Mesenteric fat pad (tissue), 1 donor: ENCODE data around the gene NLRP13. TPM values are rescaled to one million over a fixed set of nuclear protein-coding genes. Genes with fewer than 3 reads are reported as not detected.

Experiments
- DNase-seq: peaks from one replicate; pipeline ENCODE4 v3.0.0-alpha.2; 2020; ENCODE audit warnings: low spot score
- total RNA-seq: library from RNA; stranded (reverse); fragmentation: NEBNext Ultra II Directional; extraction: Animal tissue kit (Norgen Biotek cat#: 25700); gene quantifications from one replicate; pipeline ENCODE4 v1.2.1, GENCODE V29; 2021
- donor health status: DM: yes; HTN: yes; CAD: no.

NLRP13 gene
- total RNA-seq, 1 donor from 2014 or later, result not detected

DNA sequence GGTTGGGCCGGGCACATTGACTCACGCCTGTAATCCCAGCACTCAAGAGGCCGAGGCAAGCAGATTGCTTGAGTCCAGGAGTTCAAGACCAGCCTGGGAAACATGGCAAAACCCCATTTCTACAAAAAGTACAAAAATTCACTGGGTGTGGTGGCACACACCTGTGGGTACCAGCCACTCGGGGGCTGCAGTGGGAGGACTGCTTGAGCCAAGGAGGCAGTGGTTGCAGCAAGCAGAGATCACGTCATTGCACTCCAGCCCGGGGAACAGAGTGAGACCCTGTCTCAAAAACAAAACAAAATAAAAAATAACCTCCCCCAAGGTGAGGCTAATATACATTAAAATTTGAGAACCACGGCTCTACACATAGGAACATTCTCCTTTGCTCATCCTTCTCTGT, 24.9 kb downstream of the NLRP13 start:
- peak; percentile 51 for DNase-seq

DNA sequence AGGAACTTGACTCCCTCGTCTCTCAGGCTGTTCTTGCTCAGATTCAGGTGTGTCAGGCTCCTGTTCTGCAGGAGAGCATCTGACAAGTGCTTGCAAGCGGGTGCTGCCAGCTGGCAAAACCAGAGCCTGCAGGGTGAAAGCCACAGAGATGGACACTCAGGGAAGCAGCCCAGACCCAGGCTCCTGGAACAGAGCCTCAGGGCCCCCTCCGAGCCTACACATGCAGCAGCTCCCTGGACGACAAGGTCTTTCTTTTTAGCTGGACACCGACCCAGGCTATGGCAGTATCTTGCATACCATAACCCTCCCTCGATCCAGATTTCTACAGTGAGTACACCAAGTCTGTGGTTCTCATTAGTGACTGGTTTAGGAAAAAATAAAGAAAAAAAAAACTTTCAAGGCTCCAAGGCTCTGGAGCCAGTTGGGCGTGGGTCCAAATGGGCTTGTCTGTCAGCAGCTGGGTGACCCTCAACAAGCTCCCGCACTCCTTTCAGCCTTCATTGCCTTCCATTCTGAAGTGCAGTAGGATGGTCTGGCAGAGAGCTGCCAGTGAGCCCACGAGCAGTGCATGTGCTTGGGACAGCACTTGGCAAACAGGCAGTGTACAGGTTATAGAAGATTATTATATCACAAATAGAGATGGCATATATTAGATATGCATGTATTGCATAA, 29.9 kb downstream of the NLRP13 start:
- DNase-seq, result peak; percentile 59

DNA sequence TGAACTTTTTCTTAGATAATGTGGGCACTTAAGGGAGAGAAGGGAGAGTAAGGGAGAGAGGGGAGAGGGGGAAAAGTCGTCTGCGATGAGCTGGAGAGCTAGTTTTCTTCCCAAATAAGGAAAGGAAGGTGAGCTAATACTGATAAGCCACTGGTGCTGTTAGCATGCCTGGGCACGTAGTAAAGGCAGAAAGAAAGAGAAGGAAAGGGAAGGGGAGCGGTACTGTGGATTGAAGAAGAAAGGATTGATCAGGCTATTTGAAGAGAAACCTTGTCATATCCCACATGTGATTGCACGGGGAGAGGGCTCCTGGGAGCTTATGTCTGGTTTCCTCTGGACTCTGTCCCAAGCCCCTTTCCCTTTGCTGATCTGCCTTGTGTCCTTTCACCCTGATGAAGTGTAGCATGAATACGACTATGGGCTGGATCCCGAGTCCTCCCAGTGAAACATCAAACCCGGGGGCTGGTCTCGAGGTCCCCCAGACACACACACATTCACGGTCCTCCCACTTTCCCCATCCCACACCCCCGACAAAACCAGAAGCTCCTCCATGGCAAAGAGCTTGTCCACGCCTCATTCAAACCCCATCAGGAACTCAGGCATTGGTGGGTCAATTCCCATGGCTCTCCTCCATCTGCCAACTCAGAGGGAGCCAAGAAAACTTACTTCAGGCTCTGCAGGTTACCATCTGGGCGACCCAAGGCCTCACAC, 30.6 kb downstream of the NLRP13 start:
- DNase-seq, result peak; percentile 45

DNA sequence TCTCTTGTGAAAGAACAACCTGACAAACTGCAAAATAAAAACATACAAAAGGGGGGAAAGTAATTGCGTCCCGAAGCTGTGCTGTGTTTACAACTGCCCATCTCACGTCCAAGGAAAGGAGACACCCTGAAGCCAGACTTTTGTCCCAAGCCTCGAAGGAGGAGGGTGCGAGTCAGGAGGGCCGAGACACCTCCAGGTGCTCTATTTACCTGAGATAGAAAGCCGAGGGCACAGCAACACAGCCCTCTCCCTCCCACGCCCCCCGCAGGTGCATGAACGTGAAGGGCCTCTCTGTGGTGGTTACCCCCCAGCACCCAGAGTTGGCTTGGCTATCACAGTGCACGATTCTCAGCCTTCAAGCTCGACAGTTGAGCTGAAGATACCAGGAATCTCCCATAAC, 33.2 kb downstream of the NLRP13 start:
- peak; percentile 73 for DNase-seq

DNA sequence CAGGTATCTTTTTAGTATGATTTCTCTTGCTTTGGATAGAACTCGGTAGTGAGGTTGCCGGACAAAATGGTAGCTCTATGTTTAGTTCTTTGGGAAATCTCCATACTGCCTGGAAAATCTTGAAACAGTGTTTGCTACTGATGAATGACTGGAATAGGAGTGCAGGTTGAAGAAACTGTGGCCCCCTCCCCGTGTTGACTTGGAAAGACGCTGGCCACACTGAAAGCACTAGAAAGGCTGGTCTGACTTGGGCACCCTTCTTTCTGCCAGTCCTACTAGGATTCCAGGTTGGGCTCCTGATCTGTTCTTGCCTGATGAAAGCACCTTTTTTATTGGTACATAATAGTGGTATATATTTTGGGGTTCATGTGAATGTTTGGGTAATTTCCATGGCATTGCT, 49.5 kb downstream of the NLRP13 start:
- DNase-seq, result peak; percentile 57

DNA sequence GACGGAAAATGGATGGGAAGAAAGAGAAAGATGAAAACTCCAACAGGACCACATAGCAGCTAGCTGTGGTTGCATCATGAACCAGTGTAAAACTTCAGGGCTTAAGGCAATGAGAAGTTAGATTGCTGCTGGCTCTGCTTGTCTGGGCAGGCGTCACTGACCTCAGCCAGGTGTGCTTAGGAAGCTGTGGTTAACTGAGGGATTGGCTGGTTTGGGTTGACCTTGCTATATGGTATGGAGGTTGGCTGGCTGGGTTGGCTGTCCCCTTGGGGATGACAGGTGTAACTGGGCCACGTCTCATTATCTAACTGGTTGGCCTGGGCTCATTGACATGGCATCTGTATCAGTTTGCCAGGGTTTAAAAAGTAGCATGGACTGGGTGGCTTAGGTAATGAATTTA, 54.9 kb downstream of the NLRP13 start:
- DNase-seq, result no peak

DNA sequence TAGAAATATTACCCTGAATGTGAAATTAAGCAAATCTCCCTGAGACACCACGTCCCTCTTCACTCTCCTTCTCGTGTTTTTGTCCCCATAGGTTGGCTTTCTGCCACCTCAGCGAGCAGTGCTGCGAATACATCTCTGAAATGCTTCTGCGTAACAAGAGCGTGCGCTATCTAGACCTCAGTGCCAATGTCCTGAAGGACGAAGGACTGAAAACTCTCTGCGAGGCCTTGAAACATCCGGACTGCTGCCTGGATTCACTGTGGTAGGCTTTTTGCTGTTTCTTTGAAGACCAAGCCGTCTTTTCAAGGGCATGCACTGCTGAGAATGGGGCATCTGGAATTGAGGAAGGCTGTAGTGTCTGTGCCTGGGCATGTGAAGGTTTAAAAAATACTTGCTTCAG, 61.4 kb downstream of the NLRP13 start:
- no peak for DNase-seq

DNA sequence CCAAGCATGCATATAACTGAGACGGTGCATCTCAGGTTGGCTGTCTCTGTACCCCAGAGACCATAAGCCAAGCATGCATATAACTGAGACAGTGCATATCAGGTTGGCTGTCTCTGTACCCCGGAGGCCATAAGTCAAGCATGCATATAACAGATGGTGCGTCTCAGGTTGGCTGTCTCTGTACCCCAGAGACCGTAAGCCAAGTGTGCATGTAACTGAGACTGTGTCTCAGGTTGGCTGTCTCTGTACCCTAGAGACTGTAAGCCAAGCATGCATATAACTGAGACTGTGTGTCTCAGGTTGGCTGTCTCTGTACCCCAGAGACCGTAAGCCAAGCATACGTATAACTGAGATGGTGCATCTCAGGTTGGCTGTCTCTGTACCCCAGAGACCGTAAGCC, 65.0 kb downstream of the NLRP13 start:
- no peak for DNase-seq

DNA sequence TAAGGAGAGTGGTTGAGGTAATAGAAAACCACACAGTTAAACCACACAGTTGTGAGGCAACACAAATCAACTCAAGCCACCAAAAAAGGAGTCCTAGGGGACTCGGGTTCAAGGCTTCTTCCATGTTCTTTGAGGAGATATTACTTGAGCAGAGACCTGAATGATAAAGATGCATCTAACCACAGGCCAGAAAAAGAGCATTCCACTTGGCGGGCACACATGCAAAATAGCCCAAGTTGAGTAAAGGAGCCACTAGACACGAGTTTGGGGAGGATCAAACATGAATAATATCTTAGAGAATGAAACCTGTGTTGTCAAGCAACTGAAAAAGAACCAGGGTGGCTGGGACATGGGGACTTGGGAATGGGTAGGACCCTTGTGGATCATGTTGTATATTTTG, 65.6 kb downstream of the NLRP13 start:
- no peak for DNase-seq

DNA sequence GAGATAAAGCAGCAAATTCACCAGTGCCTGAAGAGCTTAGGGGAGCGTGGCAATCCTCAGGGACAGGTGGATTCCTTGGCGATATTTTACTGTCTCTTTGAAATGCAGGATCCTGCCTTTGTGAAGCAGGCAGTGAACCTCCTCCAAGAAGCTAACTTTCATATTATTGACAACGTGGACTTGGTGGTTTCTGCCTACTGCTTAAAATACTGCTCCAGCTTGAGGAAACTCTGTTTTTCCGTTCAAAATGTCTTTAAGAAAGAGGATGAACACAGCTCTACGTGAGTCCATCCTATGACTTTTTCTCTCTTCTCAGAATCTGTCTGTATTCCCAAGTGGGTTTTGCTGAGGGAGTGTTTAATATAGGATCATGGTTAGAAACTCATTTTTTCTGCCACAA, 73.2 kb downstream of the NLRP13 start:
- no peak for DNase-seq

DNA sequence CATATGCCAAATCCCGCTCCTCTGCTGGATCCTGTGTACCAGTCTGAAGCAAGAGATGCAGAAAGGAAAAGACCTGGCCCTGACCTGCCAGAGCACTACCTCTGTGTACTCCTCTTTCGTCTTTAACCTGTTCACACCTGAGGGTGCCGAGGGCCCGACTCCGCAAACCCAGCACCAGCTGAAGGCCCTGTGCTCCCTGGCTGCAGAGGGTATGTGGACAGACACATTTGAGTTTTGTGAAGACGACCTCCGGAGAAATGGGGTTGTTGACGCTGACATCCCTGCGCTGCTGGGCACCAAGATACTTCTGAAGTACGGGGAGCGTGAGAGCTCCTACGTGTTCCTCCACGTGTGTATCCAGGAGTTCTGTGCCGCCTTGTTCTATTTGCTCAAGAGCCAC, 73.7 kb downstream of the NLRP13 start:
- no peak for DNase-seq

DNA sequence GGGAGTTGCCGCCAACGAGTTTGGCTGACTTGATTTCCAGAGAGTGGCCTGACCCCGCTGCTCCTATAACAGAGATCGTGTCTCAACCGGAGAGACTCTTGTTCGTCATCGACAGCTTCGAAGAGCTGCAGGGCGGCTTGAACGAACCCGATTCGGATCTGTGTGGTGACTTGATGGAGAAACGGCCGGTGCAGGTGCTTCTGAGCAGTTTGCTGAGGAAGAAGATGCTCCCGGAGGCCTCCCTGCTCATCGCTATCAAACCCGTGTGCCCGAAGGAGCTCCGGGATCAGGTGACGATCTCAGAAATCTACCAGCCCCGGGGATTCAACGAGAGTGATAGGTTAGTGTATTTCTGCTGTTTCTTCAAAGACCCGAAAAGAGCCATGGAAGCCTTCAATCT, 74.2 kb downstream of the NLRP13 start:
- no peak for DNase-seq

DNA sequence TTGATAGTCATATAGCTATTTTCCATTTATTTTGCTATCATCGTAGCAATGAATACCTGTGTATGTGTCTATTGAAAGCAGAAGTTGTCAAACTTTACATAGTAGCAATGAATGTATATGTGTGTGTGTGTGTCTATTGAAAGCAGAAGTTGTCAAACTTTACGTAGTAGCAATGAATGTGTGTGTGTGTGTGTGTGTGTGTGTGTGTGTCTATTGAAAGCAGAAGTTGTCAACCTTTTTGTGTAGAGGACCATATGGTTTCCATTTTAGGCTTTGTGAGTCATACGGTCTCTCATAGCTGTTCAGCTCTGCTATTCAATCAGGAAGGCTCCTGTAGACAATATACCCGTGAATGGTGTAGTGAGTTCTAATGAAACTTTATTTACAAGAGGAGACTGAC, 75.0 kb downstream of the NLRP13 start:
- DNase-seq, result no peak

DNA sequence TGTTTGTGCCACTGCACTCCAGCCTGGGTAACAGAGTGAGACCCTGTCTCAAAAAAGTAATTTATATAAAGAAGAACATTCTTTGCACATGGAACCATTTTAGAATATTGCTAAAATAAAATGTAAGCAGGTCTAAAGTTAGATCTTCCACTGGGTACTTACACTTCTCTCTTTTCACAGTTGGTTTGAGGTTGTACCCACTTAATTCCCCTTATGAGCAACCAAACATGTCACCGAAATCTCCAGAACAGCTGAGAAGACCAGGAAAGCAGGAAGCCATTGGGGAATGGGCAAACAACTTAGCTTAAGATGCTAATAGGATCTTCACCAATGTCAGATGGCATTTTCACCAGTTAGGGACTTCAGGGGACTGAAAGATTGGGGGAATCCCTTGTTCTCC, 77.0 kb downstream of the NLRP13 start:
- no peak for DNase-seq

Other genes starting within 250 kb of the NLRP13 start
- gene NLRP9, start 193.9 kb downstream of the NLRP13 start, total RNA-seq, result not detected
- gene RFPL4A, start 173.2 kb downstream of the NLRP13 start, total RNA-seq, result not detected
- not detected for gene RFPL4AL1, start 163.2 kb downstream of the NLRP13 start, total RNA-seq
- gene NLRP11, start 100.3 kb downstream of the NLRP13 start, total RNA-seq, result not detected
- gene NLRP4, start 95.8 kb downstream of the NLRP13 start, total RNA-seq, result not detected
- not detected for gene NLRP8, start 15.5 kb upstream of the NLRP13 start, total RNA-seq
- not detected for gene NLRP5, start 54.4 kb upstream of the NLRP13 start, total RNA-seq
- 35.1 TPM for gene ZNF787, start 189.0 kb upstream of the NLRP13 start, total RNA-seq
- 17.3 TPM for gene ZNF444, start 209.0 kb upstream of the NLRP13 start, total RNA-seq
- not detected for gene GALP, start 243.7 kb upstream of the NLRP13 start, total RNA-seq